NCI-H1048 (cell line): ENCODE measurements around the gene ZNF317.
"Not testable (repeated sequence)": the region's sequence is repeated elsewhere in the genome, so short reads cannot be mapped to it uniquely, and the experiment has no call there.

Source experiments
- DNase-seq: peaks from one replicate; lab custom pipeline; 2025; lab: John Stamatoyannopoulos, UW

Gene ZNF317

GRCh38 chr19:9175326-9175725 lies 35.1 kb downstream of the ZNF317 start:
- no peak for DNase-seq

- DNase-seq, result no peak
These were observed 38.7 kb downstream of the ZNF317 start, which contains the start of gene OR7D2 for GRCh38 chr19:9178901-9179300. TSS of gene OR7D2 (plus strand) at chr19:9178979. CDS start at chr19:9185782, 6,803 bp downstream.

GRCh38 chr19:9183000-9183399 lies 42.8 kb downstream of the ZNF317 start:
- DNase-seq, result no peak

- DNase-seq, result no peak
These were observed 47.0 kb downstream of the ZNF317 start for GRCh38 chr19:9187191-9187590.

- no peak for DNase-seq
These were observed 49.3 kb downstream of the ZNF317 start for GRCh38 chr19:9189535-9189934.

- not testable (repeated sequence) for DNase-seq
These were observed 57.8 kb downstream of the ZNF317 start for GRCh38 chr19:9198044-9198443.

- peak; percentile 48 for DNase-seq
These were observed 65.4 kb downstream of the ZNF317 start for GRCh38 chr19:9205501-9206113.
